Ureter (tissue), 1 donor: ENCODE measurements around the gene VEGFB. TPM values are rescaled to one million over a fixed set of nuclear protein-coding genes. Genes with fewer than 3 reads are reported as not detected.

Experiments used
- DNase-seq: peaks from one replicate; pipeline ENCODE4 v3.0.0-alpha.2; 2020; ENCODE audit warnings: low spot score
- total RNA-seq: library from RNA; stranded (reverse); gene quantifications from one replicate; pipeline ENCODE4 v1.2.4, GENCODE V29; 2023
- donor health status: DM: yes; HTN: yes; CAD: no.

Gene VEGFB
- total RNA-seq, 1 donor from 2014 or later, result 51.6 TPM

- no peak for DNase-seq
Measured at GRCh38 chr11:64261556-64262080, 27.2 kb downstream of the VEGFB start.

GRCh38 chr11:64262271-64263002 lies 28.1 kb downstream of the VEGFB start:
- no peak for DNase-seq

GRCh38 chr11:64263021-64263946 lies 28.9 kb downstream of the VEGFB start:
- no peak for DNase-seq

GRCh38 chr11:64263947-64264317 lies 29.5 kb downstream of the VEGFB start:
- DNase-seq, result no peak

GRCh38 chr11:64264371-64264852 lies 30.0 kb downstream of the VEGFB start:
- DNase-seq, result no peak

GRCh38 chr11:64265176-64266160 lies 31.1 kb downstream of the VEGFB start:
- DNase-seq, result no peak

- DNase-seq, result no peak
Measured at GRCh38 chr11:64266339-64266738, 32.0 kb downstream of the VEGFB start.

- DNase-seq, result no peak
Measured at GRCh38 chr11:64267207-64267945, 33.0 kb downstream of the VEGFB start.

- peak; percentile 79 for DNase-seq
Measured at GRCh38 chr11:64268025-64268892, 33.9 kb downstream of the VEGFB start.

- no peak for DNase-seq
Measured at GRCh38 chr11:64268893-64269539, 34.6 kb downstream of the VEGFB start.

- peak; percentile 98 for DNase-seq
Measured at GRCh38 chr11:64269540-64270220, 35.3 kb downstream of the VEGFB start.

- DNase-seq, result no peak
Measured at GRCh38 chr11:64275031-64275800, 40.8 kb downstream of the VEGFB start.

GRCh38 chr11:64275841-64276240 lies 41.5 kb downstream of the VEGFB start:
- DNase-seq, result no peak

GRCh38 chr11:64276653-64277431 lies 42.5 kb downstream of the VEGFB start:
- DNase-seq, result peak; percentile 78

GRCh38 chr11:64278576-64279190 lies 44.3 kb downstream of the VEGFB start:
- DNase-seq, result no peak
